ENCODE results near the gene MRPL36.

Gene MRPL36

DNA sequence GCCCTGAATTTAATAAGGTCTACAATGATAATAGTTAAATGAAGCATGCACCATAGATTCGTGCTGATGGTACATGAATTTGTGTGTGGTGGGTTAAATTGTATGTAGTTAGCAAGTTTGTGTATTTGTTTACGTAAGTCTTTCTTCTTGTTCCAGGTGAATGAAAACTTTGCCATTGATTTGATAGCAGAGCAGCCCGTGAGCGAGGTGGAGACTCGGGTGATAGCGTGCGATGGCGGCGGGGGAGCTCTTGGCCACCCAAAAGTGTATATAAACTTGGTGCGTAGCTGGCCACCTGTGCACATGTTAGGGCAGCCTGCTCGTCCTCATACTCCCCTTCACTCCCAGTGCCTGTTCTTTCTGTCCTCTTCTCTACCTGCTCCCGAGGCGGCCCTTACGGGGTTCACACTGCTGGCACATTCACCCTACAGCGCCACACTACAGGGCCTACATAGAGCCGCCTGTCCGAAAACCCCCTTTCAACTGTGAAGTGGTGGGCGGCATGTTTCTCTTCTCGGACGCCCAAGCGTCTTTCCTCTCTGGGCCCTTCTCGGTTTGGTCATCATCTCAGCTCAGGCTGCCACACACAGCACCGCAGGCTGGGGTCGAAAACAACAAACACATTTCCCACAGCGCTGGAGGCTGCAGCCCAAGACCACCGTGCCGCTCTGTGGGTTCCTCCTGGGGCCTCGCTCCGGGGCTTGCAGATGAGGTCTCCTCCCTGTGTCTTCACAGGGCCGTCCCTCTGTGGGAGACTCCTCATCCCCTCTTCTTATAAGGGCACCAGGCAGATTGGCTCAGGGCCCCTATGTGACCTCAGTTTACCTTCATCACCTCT, 14.8 kb upstream of the MRPL36 start:
- Histone ChIP-seq H4K8ac (ENCODE audit: low read depth, low read length) (no peak overlapping the region), H2BK120ac (ENCODE audit: insufficient read depth, low read length, poor library complexity) (no peak overlapping the region), H3K79me2 (ENCODE audit: control insufficient read depth, insufficient read depth, low read length, poor library complexity) (no peaks in the 10 kb centered on the region), H3K4me1 (ENCODE audit: control insufficient read depth in 1 of 2, insufficient read depth in 2 of 2, low read length in 2 of 2) (no peaks in the 10 kb centered on the region), H2BK5ac (ENCODE audit: low read depth, low read length, poor library complexity) (no peak overlapping the region), H4K91ac (ENCODE audit: low read depth, low read length) (no peak overlapping the region), H3K14ac (ENCODE audit: low read length) (no peak overlapping the region), H2AFZ (ENCODE audit: insufficient read depth, low read length, poor library complexity) (no peak overlapping the region), H3K9me3 (ENCODE audit: insufficient read depth, low read depth, low read length) (no peaks in the 10 kb centered on the region), H2BK12ac (ENCODE audit: low read length) (no peak overlapping the region), H3K9ac (ENCODE audit: low read length) (no peak overlapping the region), H3K18ac (ENCODE audit: low read length) (no peak overlapping the region), H3K4ac (ENCODE audit: low read depth, low read length) (no peak overlapping the region), H3K4me2 (ENCODE audit: low read length) (no peak overlapping the region), H2AK5ac (ENCODE audit: low read length) (no peak overlapping the region), H3K79me1 (ENCODE audit: low read length) (no peaks in the 10 kb centered on the region), H3K4me3 (ENCODE audit: low read depth, low read length) (no peak overlapping the region), H3K27ac (ENCODE audit: low read depth, low read length) (no peak overlapping the region), H3K23ac (ENCODE audit: low read length) (no peak overlapping the region), H4K12ac (ENCODE audit: low read depth, low read length) (no peak overlapping the region), H3K27me3 (ENCODE audit: insufficient read depth, low read length) (no peaks in the 10 kb centered on the region), H3K36me3 (ENCODE audit: control insufficient read depth in 1 of 2, insufficient read depth in 2 of 2, low read length in 2 of 2) (peaks cover 48 to 53% of the 10 kb centered on the region in 2 experiments)
- no peak for DNase-seq
- no CpG with 5 or more reads among the region's 30 CpGs for WGBS (ENCODE audit: extremely low coverage, insufficient coverage, insufficient read length)

- WGBS (ENCODE audit: extremely low coverage, insufficient coverage, insufficient read length), result no CpG with 5 or more reads among the region's 10 CpGs
- no peak overlapping the region for H2AK5ac ChIP-seq (ENCODE audit: low read length)
- H3K27ac ChIP-seq (ENCODE audit: low read depth, low read length), result no peak overlapping the region
- H3K27me3 ChIP-seq (ENCODE audit: insufficient read depth, low read length), result no peaks in the 10 kb centered on the region
- no peak overlapping the region for H4K91ac ChIP-seq (ENCODE audit: low read depth, low read length)
- peaks cover 57 to 63% of the 10 kb centered on the region in 2 experiments for H3K36me3 ChIP-seq (ENCODE audit: control insufficient read depth in 1 of 2, insufficient read depth in 2 of 2, low read length in 2 of 2)
- no peak overlapping the region for H2BK120ac ChIP-seq (ENCODE audit: insufficient read depth, low read length, poor library complexity)
- no peak overlapping the region for H3K14ac ChIP-seq (ENCODE audit: low read length)
- peaks cover 2% of the 10 kb centered on the region for H3K9me3 ChIP-seq (ENCODE audit: insufficient read depth, low read depth, low read length)
- H4K12ac ChIP-seq (ENCODE audit: low read depth, low read length), result no peak overlapping the region
- H3K79me2 ChIP-seq (ENCODE audit: control insufficient read depth, insufficient read depth, low read length, poor library complexity), result peaks cover 2% of the 10 kb centered on the region
- no peak overlapping the region for H3K4me2 ChIP-seq (ENCODE audit: low read length)
- H3K9ac ChIP-seq (ENCODE audit: low read length), result no peak overlapping the region
- no peak overlapping the region for H2AFZ ChIP-seq (ENCODE audit: insufficient read depth, low read length, poor library complexity)
- peaks cover 0 to 4% of the 10 kb centered on the region in 2 experiments for H3K4me1 ChIP-seq (ENCODE audit: control insufficient read depth in 1 of 2, insufficient read depth in 2 of 2, low read length in 2 of 2)
- H3K4me3 ChIP-seq (ENCODE audit: low read depth, low read length), result no peak overlapping the region
- H3K18ac ChIP-seq (ENCODE audit: low read length), result no peak overlapping the region
- H2BK12ac ChIP-seq (ENCODE audit: low read length), result no peak overlapping the region
- no peaks in the 10 kb centered on the region for H3K79me1 ChIP-seq (ENCODE audit: low read length)
- no peak overlapping the region for H3K4ac ChIP-seq (ENCODE audit: low read depth, low read length)
- no peak overlapping the region for H4K8ac ChIP-seq (ENCODE audit: low read depth, low read length)
- H3K23ac ChIP-seq (ENCODE audit: low read length), result no peak overlapping the region
- DNase-seq, result no peak
- H2BK5ac ChIP-seq (ENCODE audit: low read depth, low read length, poor library complexity), result no peak overlapping the region
Measured at GRCh38 chr5:1810581-1811101, 11.0 kb upstream of the MRPL36 start.

- no peak overlapping the region for H4K8ac ChIP-seq (ENCODE audit: low read depth, low read length)
- peak overlapping the region; percentile 72 for H4K12ac ChIP-seq (ENCODE audit: low read depth, low read length)
- H3K36me3 ChIP-seq (ENCODE audit: control insufficient read depth in 1 of 2, insufficient read depth in 2 of 2, low read length in 2 of 2), result peaks cover 55 to 64% of the 10 kb centered on the region in 2 experiments
- no peak overlapping the region for H3K18ac ChIP-seq (ENCODE audit: low read length)
- H3K9me3 ChIP-seq (ENCODE audit: insufficient read depth, low read depth, low read length), result peaks cover 2% of the 10 kb centered on the region
- no peak overlapping the region for H3K4me2 ChIP-seq (ENCODE audit: low read length)
- H2BK12ac ChIP-seq (ENCODE audit: low read length), result peak overlapping the region; percentile 2
- peak overlapping the region; percentile 29 for H3K14ac ChIP-seq (ENCODE audit: low read length)
- no peak overlapping the region for H2BK5ac ChIP-seq (ENCODE audit: low read depth, low read length, poor library complexity)
- no peak overlapping the region for H2AK5ac ChIP-seq (ENCODE audit: low read length)
- H3K4me3 ChIP-seq (ENCODE audit: low read depth, low read length), result no peak overlapping the region
- no peaks in the 10 kb centered on the region for H3K27me3 ChIP-seq (ENCODE audit: insufficient read depth, low read length)
- peak overlapping the region; percentile 55 for H2BK120ac ChIP-seq (ENCODE audit: insufficient read depth, low read length, poor library complexity)
- H3K4me1 ChIP-seq (ENCODE audit: control insufficient read depth in 1 of 2, insufficient read depth in 2 of 2, low read length in 2 of 2), result peaks cover 0 to 4% of the 10 kb centered on the region in 2 experiments
- peak overlapping the region; percentile 63 for H3K4ac ChIP-seq (ENCODE audit: low read depth, low read length)
- peak overlapping the region; percentile 32 for H4K91ac ChIP-seq (ENCODE audit: low read depth, low read length)
- no peak for DNase-seq
- no peak overlapping the region for H2AFZ ChIP-seq (ENCODE audit: insufficient read depth, low read length, poor library complexity)
- no CpG with 5 or more reads among the region's 32 CpGs for WGBS (ENCODE audit: extremely low coverage, insufficient coverage, insufficient read length)
- no peak overlapping the region for H3K27ac ChIP-seq (ENCODE audit: low read depth, low read length)
- H3K79me2 ChIP-seq (ENCODE audit: control insufficient read depth, insufficient read depth, low read length, poor library complexity), result peaks cover 2% of the 10 kb centered on the region
- no peaks in the 10 kb centered on the region for H3K79me1 ChIP-seq (ENCODE audit: low read length)
- no peak overlapping the region for H3K9ac ChIP-seq (ENCODE audit: low read length)
- H3K23ac ChIP-seq (ENCODE audit: low read length), result no peak overlapping the region
Measured at GRCh38 chr5:1809416-1810035, 9.9 kb upstream of the MRPL36 start.

DNA sequence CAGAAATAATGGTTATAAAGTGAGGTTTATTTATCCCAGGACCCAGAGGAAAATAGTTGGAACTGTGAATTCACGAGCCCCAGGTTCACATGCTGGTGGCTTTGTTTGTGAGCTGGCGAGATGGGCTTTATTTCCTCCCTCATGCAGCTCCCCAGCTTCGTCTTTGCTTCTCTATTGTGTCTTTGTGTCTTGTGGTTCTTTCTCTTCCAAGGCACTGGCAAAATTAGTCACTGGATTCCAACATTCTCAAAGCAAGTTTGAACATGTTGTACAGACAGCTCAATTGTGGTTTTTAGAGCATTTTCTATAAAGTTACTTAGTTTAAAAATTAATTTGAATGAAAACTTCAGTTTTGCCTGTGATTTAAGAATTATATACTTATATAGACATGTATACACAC, 8.8 kb upstream of the MRPL36 start:
- Histone ChIP-seq H3K27me3 (ENCODE audit: insufficient read depth, low read length) (no peaks in the 10 kb centered on the region), H3K9ac (ENCODE audit: low read length) (no peak overlapping the region), H4K12ac (ENCODE audit: low read depth, low read length) (no peak overlapping the region), H3K27ac (ENCODE audit: low read depth, low read length) (peak overlapping the region; percentile 18), H3K79me1 (ENCODE audit: low read length) (no peaks in the 10 kb centered on the region), H2BK120ac (ENCODE audit: insufficient read depth, low read length, poor library complexity) (no peak overlapping the region), H3K18ac (ENCODE audit: low read length) (no peak overlapping the region), H2BK5ac (ENCODE audit: low read depth, low read length, poor library complexity) (no peak overlapping the region), H3K79me2 (ENCODE audit: control insufficient read depth, insufficient read depth, low read length, poor library complexity) (peaks cover 2% of the 10 kb centered on the region), H4K8ac (ENCODE audit: low read depth, low read length) (no peak overlapping the region), H3K23ac (ENCODE audit: low read length) (no peak overlapping the region), H3K9me3 (ENCODE audit: insufficient read depth, low read depth, low read length) (peaks cover 4% of the 10 kb centered on the region), H3K4me1 (ENCODE audit: control insufficient read depth in 1 of 2, insufficient read depth in 2 of 2, low read length in 2 of 2) (peaks cover 0 to 4% of the 10 kb centered on the region in 2 experiments), H2AK5ac (ENCODE audit: low read length) (no peak overlapping the region), H3K14ac (ENCODE audit: low read length) (no peak overlapping the region), H3K4me2 (ENCODE audit: low read length) (no peak overlapping the region), H3K4ac (ENCODE audit: low read depth, low read length) (no peak overlapping the region), H3K4me3 (ENCODE audit: low read depth, low read length) (no peak overlapping the region), H2BK12ac (ENCODE audit: low read length) (no peak overlapping the region), H4K91ac (ENCODE audit: low read depth, low read length) (no peak overlapping the region), H2AFZ (ENCODE audit: insufficient read depth, low read length, poor library complexity) (no peak overlapping the region), H3K36me3 (ENCODE audit: control insufficient read depth in 1 of 2, insufficient read depth in 2 of 2, low read length in 2 of 2) (peaks cover 56 to 64% of the 10 kb centered on the region in 2 experiments)
- WGBS (ENCODE audit: extremely low coverage, insufficient coverage, insufficient read length), result no CpG with 5 or more reads among the region's 3 CpGs
- DNase-seq, result no peak

All from trophoblast cell (in vitro differentiated cells and primary cell).